Mesendoderm (in vitro differentiated cells): ENCODE results near the gene PLXNB2.
"Not testable (repeated sequence)": the region's sequence is repeated elsewhere in the genome, so short reads cannot be mapped to it uniquely, and the experiment has no call there.

ENCODE experiments used
- DNase-seq: peaks from one replicate; pipeline ENCODE4 v3.0.0; 2013
- H2AK5ac ChIP-seq: 2 replicates; pipeline ENCODE4 v1.6.1; 2013; ENCODE audit warnings: low read length, inconsistent platforms
- H2BK120ac ChIP-seq: 2 replicates; pipeline ENCODE4 v1.6.1; 2013; ENCODE audit warnings: low read depth, mild to moderate bottlenecking, low read length, moderate library complexity, mixed read lengths
- H2BK15ac ChIP-seq: replicated peaks from 2 replicates; pipeline ENCODE4 v1.6.1; 2013; ENCODE audit warnings: low read depth, mild to moderate bottlenecking, moderate library complexity
- H2BK5ac ChIP-seq: 2 replicates; pipeline ENCODE4 v1.6.1; 2013; ENCODE audit warnings: low read length, inconsistent platforms
- H3K18ac ChIP-seq: 2 replicates; pipeline ENCODE4 v1.6.1; 2013; ENCODE audit warnings: mild to moderate bottlenecking, low read length, mixed read lengths
- H3K23ac ChIP-seq: one replicate; pipeline ENCODE4 v1.6.1; 2013; ENCODE audit warnings: low read length
- H3K27ac ChIP-seq: 2 replicates; pipeline ENCODE4 v1.5.1; 2013; ENCODE audit warnings: low read depth, mild to moderate bottlenecking, inconsistent platforms, low read length, moderate library complexity
- H3K27me3 ChIP-seq: 2 replicates; pipeline ENCODE4 v1.6.1; 2013; ENCODE audit warnings: low read length, control low read depth, mild to moderate bottlenecking, inconsistent platforms; ENCODE audit not compliant: insufficient read depth, poor library complexity
- H3K36me3 ChIP-seq: 2 replicates; pipeline ENCODE4 v1.6.1; 2013; ENCODE audit warnings: low read length, inconsistent platforms; ENCODE audit not compliant: control insufficient read depth, insufficient read depth
- H3K4ac ChIP-seq: one replicate; pipeline ENCODE4 v1.6.1; 2013; ENCODE audit warnings: low read depth, mild to moderate bottlenecking, low read length, moderate library complexity
- H3K4me1 ChIP-seq: 2 replicates; pipeline ENCODE4 v1.6.1; 2013; ENCODE audit warnings: low read depth, low read length, inconsistent platforms; ENCODE audit not compliant: control insufficient read depth
- H3K4me2 ChIP-seq: 2 replicates; pipeline ENCODE4 v1.6.1; 2013; ENCODE audit warnings: low read length
- H3K4me3 ChIP-seq: 2 replicates; pipeline ENCODE4 v1.5.1; 2013; ENCODE audit warnings: mild to moderate bottlenecking, low read length
- H3K56ac ChIP-seq: one replicate; pipeline ENCODE4 v1.6.1; 2013; ENCODE audit warnings: low read length
- H3K79me1 ChIP-seq: 2 replicates; pipeline ENCODE4 v1.6.1; 2013; ENCODE audit warnings: low read length, inconsistent platforms
- H3K79me2 ChIP-seq: 2 replicates; pipeline ENCODE4 v1.6.1; 2013; ENCODE audit warnings: mild to moderate bottlenecking, low read length; ENCODE audit not compliant: control insufficient read depth, insufficient read depth
- H3K9ac ChIP-seq: 2 replicates; pipeline ENCODE4 v1.6.1; 2013; ENCODE audit warnings: low read length, inconsistent platforms
- H4K5ac ChIP-seq: one replicate; pipeline ENCODE4 v1.6.1; 2013; ENCODE audit warnings: low read length
- H4K8ac ChIP-seq: one replicate; pipeline ENCODE4 v1.6.1; 2013; ENCODE audit warnings: low read depth, mild to moderate bottlenecking, control low read depth, low read length, moderate library complexity
- WGBS: extraction: QIAGEN DNeasy Blood & Tissue Kit; methylation state at CpG from one replicate; pipeline ENCODE4 v1.1.7; 2013; ENCODE audit warnings: low lambda C conversion rate, missing lambda C conversion rate; ENCODE audit not compliant: insufficient coverage; ENCODE audit errors: extremely low coverage; 5-methylcytosine and 5-hydroxymethylcytosine counted together

PLXNB2 gene

DNA sequence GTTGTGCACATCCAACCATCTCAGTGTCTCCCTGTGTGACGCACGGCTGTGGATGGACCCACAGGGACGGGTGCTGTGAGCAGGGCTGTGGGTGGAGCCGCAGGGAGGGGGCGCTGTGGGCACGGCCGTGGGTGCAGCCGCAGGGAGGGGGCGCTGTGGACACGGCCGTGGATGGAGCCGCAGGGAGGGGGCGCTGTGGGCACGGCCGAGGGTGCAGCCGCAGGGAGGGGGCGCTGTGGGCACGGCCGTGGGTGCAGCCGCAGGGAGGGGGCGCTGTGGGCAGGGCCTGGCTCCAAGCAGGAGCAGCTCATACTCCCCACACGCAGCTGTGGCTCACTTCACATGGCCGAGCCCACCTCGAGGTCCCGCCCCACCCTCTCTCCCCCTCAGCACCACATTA, 31.3 kb downstream of the PLXNB2 start:
- Histone ChIP-seq H3K27me3 (no peaks in the 10 kb centered on the region), H2AK5ac (no peak overlapping the region), H3K79me2 (no peaks in the 10 kb centered on the region), H4K5ac (no peak overlapping the region), H3K9ac (no peak overlapping the region), H3K4ac (no peak overlapping the region), H3K4me2 (no peak overlapping the region), H3K4me3 (no peak overlapping the region), H2BK5ac (no peak overlapping the region), H3K4me1 (no peaks in the 10 kb centered on the region), H3K18ac (no peak overlapping the region), H4K8ac (no peak overlapping the region), H2BK15ac (no peak overlapping the region), H3K79me1 (no peaks in the 10 kb centered on the region), H3K23ac (no peak overlapping the region), H3K56ac (no peak overlapping the region), H3K27ac (no peak overlapping the region), H3K36me3 (peaks cover 4% of the 10 kb centered on the region), H2BK120ac (no peak overlapping the region)
- no CpG with 5 or more reads among the region's 25 CpGs for WGBS
- peak; percentile 55 for DNase-seq

DNA sequence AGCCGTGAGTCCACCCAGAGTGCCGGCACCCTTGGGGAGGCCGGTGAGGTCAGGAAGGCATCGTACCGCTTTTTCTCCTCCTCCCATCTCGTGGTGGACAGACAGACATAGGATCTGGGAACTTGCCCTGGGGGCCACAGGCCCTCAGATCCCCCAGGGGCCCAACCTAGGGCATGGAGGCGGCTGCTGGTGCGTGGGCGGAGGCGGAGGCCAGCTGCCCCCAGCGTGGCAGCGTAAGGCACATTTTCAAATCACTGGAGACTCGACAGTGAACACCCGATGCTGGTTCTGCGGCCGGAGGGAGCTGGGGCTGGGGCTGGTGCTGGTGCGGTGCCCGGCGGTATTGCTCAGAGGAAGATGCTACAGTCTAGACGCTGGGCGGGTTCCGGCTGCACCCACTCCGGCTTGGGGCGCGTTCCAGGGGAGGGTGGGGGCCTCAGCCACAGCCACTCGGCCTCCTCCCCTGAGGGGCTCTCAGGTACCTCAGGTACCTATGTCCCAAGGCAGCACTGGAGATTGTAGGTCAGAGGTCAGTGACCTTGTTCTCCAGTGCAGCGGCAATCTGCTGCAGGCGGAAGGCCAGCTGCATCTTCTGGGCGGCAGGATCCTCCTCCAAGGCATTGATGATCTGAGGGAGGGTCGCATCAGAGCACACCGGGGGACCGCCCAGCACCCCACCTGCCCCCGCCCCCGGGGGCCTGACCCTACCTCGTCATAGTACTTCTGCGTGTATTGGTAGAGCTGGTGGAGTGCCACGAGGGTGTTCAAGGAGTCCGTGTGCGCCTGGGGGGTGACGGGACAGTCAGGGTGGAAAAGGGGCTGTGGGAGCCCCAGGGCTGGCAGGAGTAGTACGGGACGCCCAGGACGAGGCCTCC, 32.0 kb downstream of the PLXNB2 start:
- Histone ChIP-seq H4K8ac (no peak overlapping the region), H2AK5ac (no peak overlapping the region), H3K36me3 (peaks cover 4% of the 10 kb centered on the region), H2BK5ac (no peak overlapping the region), H3K79me1 (no peaks in the 10 kb centered on the region), H3K4me3 (no peak overlapping the region), H3K9ac (no peak overlapping the region), H2BK15ac (no peak overlapping the region), H3K4me2 (no peak overlapping the region), H3K27me3 (no peaks in the 10 kb centered on the region), H3K27ac (no peak overlapping the region), H3K23ac (no peak overlapping the region), H3K18ac (no peak overlapping the region), H3K79me2 (no peaks in the 10 kb centered on the region), H4K5ac (no peak overlapping the region), H2BK120ac (no peak overlapping the region), H3K4me1 (no peaks in the 10 kb centered on the region), H3K4ac (no peak overlapping the region), H3K56ac (no peak overlapping the region)
- no CpG with 5 or more reads among the region's 43 CpGs for WGBS
- DNase-seq = no peak

DNA sequence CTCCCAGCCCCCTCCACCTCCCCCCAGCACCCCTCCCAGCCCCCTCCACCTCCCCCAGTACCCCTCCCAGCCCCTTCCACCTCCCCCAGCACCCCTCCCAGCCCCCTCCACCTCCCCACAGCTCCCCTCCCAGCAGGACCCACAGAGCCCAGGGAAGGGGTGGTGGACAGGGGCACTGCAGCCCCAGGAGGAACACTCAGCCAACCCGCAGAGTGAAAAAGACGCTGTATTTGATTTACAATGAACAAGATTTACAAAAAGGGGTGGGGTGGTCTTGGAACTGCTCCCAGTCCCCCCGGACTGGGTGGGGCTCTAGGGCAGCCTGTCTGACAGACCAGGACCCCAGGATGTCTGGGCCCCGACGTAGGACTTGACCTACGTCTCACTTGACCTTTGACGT, 32.7 kb downstream of the PLXNB2 start:
- no peak overlapping the region for H3K9ac ChIP-seq
- no peak overlapping the region for H2BK15ac ChIP-seq
- H4K5ac ChIP-seq = no peak overlapping the region
- no peaks in the 10 kb centered on the region for H3K79me2 ChIP-seq
- H4K8ac ChIP-seq = no peak overlapping the region
- H3K4me1 ChIP-seq = no peaks in the 10 kb centered on the region
- no peak for DNase-seq
- no peak overlapping the region for H2BK120ac ChIP-seq
- H3K36me3 ChIP-seq = peaks cover 4% of the 10 kb centered on the region
- H3K4me2 ChIP-seq = no peak overlapping the region
- H3K23ac ChIP-seq = no peak overlapping the region
- no peak overlapping the region for H3K4me3 ChIP-seq
- H3K27ac ChIP-seq = no peak overlapping the region
- no CpG with 5 or more reads among the region's 7 CpGs for WGBS
- H2BK5ac ChIP-seq = no peak overlapping the region
- no peaks in the 10 kb centered on the region for H3K79me1 ChIP-seq
- H3K18ac ChIP-seq = no peak overlapping the region
- H2AK5ac ChIP-seq = no peak overlapping the region
- H3K27me3 ChIP-seq = no peaks in the 10 kb centered on the region
- H3K4ac ChIP-seq = no peak overlapping the region
- H3K56ac ChIP-seq = no peak overlapping the region

DNA sequence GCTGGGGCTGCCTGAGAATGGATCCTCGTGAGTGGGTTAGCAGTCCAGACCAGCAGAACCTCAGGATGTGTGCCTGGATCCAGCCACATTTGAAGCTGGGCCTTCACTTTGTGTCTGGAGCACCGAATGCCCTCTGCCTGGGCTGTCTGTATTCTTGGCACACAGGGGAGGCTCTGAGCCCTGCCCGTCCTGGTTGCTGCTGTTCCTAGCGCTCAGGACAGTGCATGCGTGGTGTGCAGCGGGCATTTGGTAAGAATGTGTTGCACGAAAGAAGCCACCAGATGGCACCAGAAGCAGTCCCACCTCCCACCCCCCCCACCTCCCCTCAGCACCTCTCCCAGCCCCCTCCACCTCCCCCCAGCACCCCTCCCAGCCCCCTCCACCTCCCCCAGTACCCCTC, 33.1 kb downstream of the PLXNB2 start:
- H3K36me3 ChIP-seq = peaks cover 4% of the 10 kb centered on the region
- no peak overlapping the region for H3K4me2 ChIP-seq
- H2BK15ac ChIP-seq = no peak overlapping the region
- no peak overlapping the region for H3K4me3 ChIP-seq
- no peaks in the 10 kb centered on the region for H3K4me1 ChIP-seq
- no peaks in the 10 kb centered on the region for H3K79me2 ChIP-seq
- no peak for DNase-seq
- H2AK5ac ChIP-seq = no peak overlapping the region
- H2BK5ac ChIP-seq = no peak overlapping the region
- no CpG with 5 or more reads among the region's 7 CpGs for WGBS
- H3K79me1 ChIP-seq = no peaks in the 10 kb centered on the region
- H2BK120ac ChIP-seq = no peak overlapping the region
- no peak overlapping the region for H4K5ac ChIP-seq
- no peak overlapping the region for H3K18ac ChIP-seq
- no peak overlapping the region for H3K9ac ChIP-seq
- H4K8ac ChIP-seq = no peak overlapping the region
- H3K27ac ChIP-seq = no peak overlapping the region
- H3K27me3 ChIP-seq = peaks cover 3% of the 10 kb centered on the region
- no peak overlapping the region for H3K56ac ChIP-seq
- no peak overlapping the region for H3K4ac ChIP-seq
- no peak overlapping the region for H3K23ac ChIP-seq

DNA sequence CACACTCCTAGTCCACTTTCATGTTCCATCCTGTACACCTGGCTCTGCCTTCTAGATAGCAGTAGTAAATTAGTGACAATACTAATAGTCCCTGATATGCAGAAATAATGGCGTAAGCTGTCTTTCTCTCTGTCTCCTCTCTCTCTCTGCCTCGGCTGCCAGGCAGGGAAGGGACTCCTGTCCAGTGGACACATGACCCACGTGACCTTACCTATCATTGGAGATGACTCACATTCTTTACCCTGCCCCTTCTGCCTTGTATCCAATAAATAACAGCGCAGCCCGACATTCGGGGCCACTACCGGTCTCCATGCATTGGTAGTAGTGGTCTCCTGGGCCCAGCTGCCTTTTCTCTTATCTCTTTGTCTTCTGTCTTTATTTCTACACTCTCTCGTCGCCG, 33.7 kb downstream of the PLXNB2 start:
- not testable (repeated sequence) for H3K56ac ChIP-seq, H2BK5ac ChIP-seq, H2AK5ac ChIP-seq, H3K79me2 ChIP-seq, DNase-seq, H3K18ac ChIP-seq, H3K27me3 ChIP-seq, H3K27ac ChIP-seq, H2BK120ac ChIP-seq, H3K79me1 ChIP-seq, H4K8ac ChIP-seq, H3K36me3 ChIP-seq, H3K4me3 ChIP-seq, H3K9ac ChIP-seq, H3K23ac ChIP-seq, H3K4me1 ChIP-seq, H2BK15ac ChIP-seq, H3K4ac ChIP-seq, H3K4me2 ChIP-seq, H4K5ac ChIP-seq
- no CpG with 5 or more reads among the region's 10 CpGs for WGBS

DNA sequence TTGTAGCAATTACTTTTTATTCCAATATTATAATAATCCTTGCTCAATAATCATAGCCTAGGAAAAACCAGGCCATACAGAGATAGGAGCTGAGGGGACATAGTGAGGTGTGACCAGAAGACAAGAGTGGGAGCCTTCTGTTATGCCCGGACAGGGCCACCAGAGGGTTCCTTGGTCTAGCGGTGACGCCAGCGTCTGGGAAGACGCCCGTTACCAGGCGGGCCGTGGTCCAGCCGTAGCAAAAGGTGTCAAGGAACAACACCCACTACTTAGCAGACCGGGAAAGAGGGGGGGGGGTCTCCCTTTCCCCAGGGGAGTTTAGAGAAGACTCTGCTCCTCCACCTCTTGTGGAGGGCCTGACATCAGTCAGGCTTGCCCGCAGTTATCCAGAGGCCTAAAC, 34.1 kb downstream of the PLXNB2 start:
- H2BK5ac ChIP-seq, H3K4me3 ChIP-seq, H3K56ac ChIP-seq, H3K4ac ChIP-seq, DNase-seq, H3K79me1 ChIP-seq, H3K23ac ChIP-seq, H2BK120ac ChIP-seq, H3K27ac ChIP-seq, H3K4me1 ChIP-seq, H3K9ac ChIP-seq, H3K36me3 ChIP-seq, H4K5ac ChIP-seq, H4K8ac ChIP-seq, H3K4me2 ChIP-seq, H2BK15ac ChIP-seq, H2AK5ac ChIP-seq, H3K27me3 ChIP-seq, H3K79me2 ChIP-seq, H3K18ac ChIP-seq: not testable (repeated sequence)
- WGBS = no CpG with 5 or more reads among the region's 11 CpGs
